Right lobe of liver (tissue), 6 donors: ENCODE data around the gene BAIAP2L2. TPM values are rescaled to one million over a fixed set of nuclear protein-coding genes. Genes with fewer than 3 reads are reported as not detected.

Source experiments
- ATAC-seq, 4 donors: fragments of 200-7000 bp; cut with Tn5 transposase; one replicate each; pipeline ENCODE4 v1.9.1; 2020; ENCODE audit warnings: mild to moderate bottlenecking in 4 of 4, moderate library complexity in 4 of 4
- DNase-seq, 3 donors: peaks; one replicate each; pipeline ENCODE4 v3.0.0-alpha.2; 2020
- H3K27ac ChIP-seq, 3 donors: fragments of 200-600 bp; one replicate each; pipeline ENCODE4 v1.8.0; 2022
- H3K27me3 ChIP-seq, 2 donors: fragments of 200-600 bp; one replicate each; pipeline ENCODE4 v1.8.0; 2022
- H3K36me3 ChIP-seq, 4 donors: fragments of 200-600 bp; sonication (generic) in 1 of 4; one replicate each; pipeline versions ENCODE4 v1.5.1 to v1.8.0; 2017 to 2022; ENCODE audit warnings: control low read depth in 1 of 4
- H3K4me1 ChIP-seq, 4 donors: fragments of 200-600 bp; sonication (generic) in 1 of 4; one replicate each; pipeline versions ENCODE4 v1.5.1 to v1.8.0; 2017 to 2022; ENCODE audit warnings: control low read depth in 1 of 4
- H3K4me3 ChIP-seq, 3 donors: fragments of 200-600 bp; one replicate each; pipeline ENCODE4 v1.8.0; 2022
- H3K9me3 ChIP-seq, 4 donors: fragments of 200-600 bp; sonication (generic) in 1 of 4; one replicate each; pipeline versions ENCODE4 v1.5.1 to v1.8.0; 2017 to 2022; ENCODE audit warnings: control low read depth in 1 of 4
- POLR2A ChIP-seq: fragments of 450-650 bp; IDR thresholded peaks from one replicate; pipeline ENCODE4 v1.6.1; 2017; ENCODE audit warnings: antibody characterized with exemption, mild to moderate bottlenecking
- WGBS: methylation state at CpG from one replicate; pipeline ENCODE4 v1.1.6; 2018; ENCODE audit warnings: low coverage, low lambda C conversion rate; ENCODE audit not compliant: insufficient coverage; ENCODE audit errors: missing lambda C conversion rate; 5-methylcytosine and 5-hydroxymethylcytosine counted together
- intact Hi-C, 2 donors: fragments of 100-400 bp; cut with DNase I; formaldehyde crosslinking; loops; one replicate each; pipeline versions ENCODE4 v1.11.2 to v1.14.1; 2022
- total RNA-seq, 6 experiments: library from RNA; depleted of rRNA in 2 of 6; stranded (reverse); fragments of >200 nt in 2 of 6; fragmentation: NEBNext Ultra II Directional in 3 of 6; extraction: Animal tissue kit (Norgen Biotek cat#: 25700) in 3 of 6; gene quantifications; one replicate each; pipeline versions ENCODE4 v1.1.0 to v1.2.4, GENCODE V29; 2016 to 2023
- TF ChIP-seq, protein P1 (sequence below), 4 donors: fragments of 200-600 bp in 3 of 4; fragments of 450-650 bp in 1 of 4; IDR thresholded peaks; one replicate each; pipeline versions ENCODE4 v1.5.1 to v1.8.0; 2016 to 2022; ENCODE audit warnings: antibody characterized with exemption in 4 of 4, mild to moderate bottlenecking in 2 of 4
- donor health status: DM: no; HTN: yes; CAD: no.
- donor health status: DM: no; HTN: no; CAD: no.
- donor health status: DM: no; HTN: no; CAD: no.
- donor health status: DM: no; HTN: yes; CAD: no.
- donor health status: DM: no; HTN: yes; CAD: no.

Gene BAIAP2L2
- total RNA-seq, 6 experiments from 2014 or later = 0.79 to 5.0 (median 1.4) TPM

DNA sequence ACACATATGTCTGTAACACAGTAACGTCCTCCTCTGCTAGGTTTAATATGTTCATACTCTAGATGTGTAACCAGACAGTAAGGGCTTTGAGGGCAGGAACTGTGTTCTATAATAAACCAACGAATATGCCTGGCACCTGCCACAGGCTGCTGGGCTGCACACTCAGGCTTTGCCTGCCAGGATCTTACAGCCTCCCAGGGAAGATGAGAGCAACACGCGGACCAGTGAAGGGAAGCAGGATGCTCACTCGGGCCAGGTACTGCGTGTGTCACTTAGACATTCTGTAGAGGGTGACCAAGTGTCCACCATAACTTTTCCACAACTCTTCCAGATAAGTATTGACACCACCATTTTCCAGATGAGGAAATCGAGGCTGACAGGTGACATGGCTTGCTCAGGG, 21.7 kb upstream of the BAIAP2L2 start:
- DNase-seq = peak in 2 of 3 donors; percentile 24 to 35
- Histone ChIP-seq H3K4me3 (no peak overlapping the region), H3K27ac (no peak overlapping the region), H3K4me1 (no peaks in the 10 kb centered on the region), H3K27me3 (no peaks in the 10 kb centered on the region), H3K9me3 (no peaks in the 10 kb centered on the region), H3K36me3 (no peaks in the 10 kb centered on the region)
- TF ChIP-seq POLR2A = no peak
- TF ChIP-seq, protein P1, sequence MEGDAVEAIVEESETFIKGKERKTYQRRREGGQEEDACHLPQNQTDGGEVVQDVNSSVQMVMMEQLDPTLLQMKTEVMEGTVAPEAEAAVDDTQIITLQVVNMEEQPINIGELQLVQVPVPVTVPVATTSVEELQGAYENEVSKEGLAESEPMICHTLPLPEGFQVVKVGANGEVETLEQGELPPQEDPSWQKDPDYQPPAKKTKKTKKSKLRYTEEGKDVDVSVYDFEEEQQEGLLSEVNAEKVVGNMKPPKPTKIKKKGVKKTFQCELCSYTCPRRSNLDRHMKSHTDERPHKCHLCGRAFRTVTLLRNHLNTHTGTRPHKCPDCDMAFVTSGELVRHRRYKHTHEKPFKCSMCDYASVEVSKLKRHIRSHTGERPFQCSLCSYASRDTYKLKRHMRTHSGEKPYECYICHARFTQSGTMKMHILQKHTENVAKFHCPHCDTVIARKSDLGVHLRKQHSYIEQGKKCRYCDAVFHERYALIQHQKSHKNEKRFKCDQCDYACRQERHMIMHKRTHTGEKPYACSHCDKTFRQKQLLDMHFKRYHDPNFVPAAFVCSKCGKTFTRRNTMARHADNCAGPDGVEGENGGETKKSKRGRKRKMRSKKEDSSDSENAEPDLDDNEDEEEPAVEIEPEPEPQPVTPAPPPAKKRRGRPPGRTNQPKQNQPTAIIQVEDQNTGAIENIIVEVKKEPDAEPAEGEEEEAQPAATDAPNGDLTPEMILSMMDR (IDR thresholded peaks at IDR 0.05) = no peak
- intact Hi-C loops = no loop called here
- ATAC-seq = no peak
- 89% methylated on average over 6 of the region's 7 CpGs for WGBS

DNA sequence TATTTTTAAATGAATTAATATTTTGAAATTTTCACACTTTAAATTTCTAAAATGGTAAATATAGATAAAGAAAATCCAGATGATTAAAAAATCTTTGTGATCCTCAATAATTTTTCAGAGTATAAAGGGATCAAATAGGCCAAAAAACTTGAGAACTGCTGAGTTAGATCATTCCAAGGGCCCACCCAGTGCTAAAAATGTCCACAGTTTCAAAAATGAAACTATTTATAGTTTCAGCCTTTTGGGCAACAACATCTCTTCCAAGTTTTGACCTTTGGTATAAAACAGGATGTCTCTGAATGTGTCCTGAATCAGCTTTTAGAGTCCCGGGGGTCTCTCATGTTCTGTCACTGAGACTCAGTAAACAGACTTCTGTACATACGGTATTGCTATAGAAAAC, 20.9 kb upstream of the BAIAP2L2 start:
- no peak for DNase-seq
- ATAC-seq = peak in 2 of 4 donors; percentile 16 to 18
- TF ChIP-seq POLR2A = no peak
- TF ChIP-seq, protein P1 (IDR thresholded peaks at IDR 0.05) = no peak
- Histone ChIP-seq H3K36me3 (no peaks in the 10 kb centered on the region), H3K4me3 (no peak overlapping the region), H3K27ac (no peak overlapping the region), H3K4me1 (no peaks in the 10 kb centered on the region), H3K27me3 (no peaks in the 10 kb centered on the region), H3K9me3 (no peaks in the 10 kb centered on the region)
- WGBS = 46% methylated on average over 2 of the region's 2 CpGs
- intact Hi-C loops = no loop called here

DNA sequence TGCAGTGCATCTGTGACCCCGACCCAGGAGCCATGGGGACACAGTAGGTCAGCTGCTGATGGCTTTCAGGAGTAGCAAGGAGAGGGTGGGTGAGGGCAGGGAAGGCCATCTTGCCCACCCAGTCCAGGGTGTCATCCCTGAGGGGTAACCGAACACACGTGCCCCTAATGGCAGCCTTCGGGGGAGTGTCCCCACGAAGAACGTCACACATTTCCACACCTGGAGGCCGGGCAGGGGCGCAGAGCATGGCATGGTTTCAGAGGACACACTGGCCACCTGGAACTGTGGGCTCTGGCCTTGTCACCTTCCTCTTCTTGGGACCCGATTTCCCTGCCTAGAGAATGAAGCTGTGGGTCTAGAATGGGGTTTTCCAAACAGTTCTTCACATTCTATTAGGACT, 19.4 kb upstream of the BAIAP2L2 start:
- Histone ChIP-seq H3K27ac (no peak overlapping the region), H3K36me3 (no peaks in the 10 kb centered on the region), H3K4me3 (no peak overlapping the region), H3K27me3 (no peaks in the 10 kb centered on the region), H3K9me3 (no peaks in the 10 kb centered on the region), H3K4me1 (no peaks in the 10 kb centered on the region)
- WGBS = no CpG with 5 or more reads among the region's 9 CpGs
- ATAC-seq = no peak
- peak in 1 of 3 donors; percentile 40 for DNase-seq
- intact Hi-C loops = no loop called here
- TF ChIP-seq POLR2A = no peak
- TF ChIP-seq, protein P1 (IDR thresholded peaks at IDR 0.05) = no peak

DNA sequence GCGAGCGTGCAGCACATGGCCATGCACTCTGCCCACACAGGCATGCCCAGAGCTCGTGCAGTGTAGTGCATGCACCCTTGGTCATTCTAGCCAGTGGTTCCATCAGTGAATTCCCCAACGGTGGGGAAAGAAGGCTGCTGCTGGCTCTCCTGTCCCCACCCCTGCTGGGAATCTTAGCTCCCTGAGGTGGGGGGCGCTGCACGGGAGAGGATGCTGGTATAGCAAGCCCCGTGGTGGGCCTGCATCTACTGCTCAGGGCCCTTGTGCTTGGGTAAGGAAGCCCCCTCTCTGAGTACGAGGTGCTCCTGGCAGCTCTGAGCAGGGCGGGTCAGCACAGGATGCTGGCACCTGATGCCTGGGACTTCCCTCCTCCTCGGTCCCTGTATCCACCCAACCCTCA, 18.5 kb upstream of the BAIAP2L2 start:
- WGBS = 58% methylated on average over 2 of the region's 10 CpGs
- Histone ChIP-seq H3K27me3 (no peaks in the 10 kb centered on the region), H3K36me3 (no peaks in the 10 kb centered on the region), H3K4me3 (no peak overlapping the region), H3K27ac (no peak overlapping the region), H3K4me1 (no peaks in the 10 kb centered on the region), H3K9me3 (no peaks in the 10 kb centered on the region)
- ATAC-seq (no peak), DNase-seq (no peak)
- intact Hi-C loops = no loop called here
- TF ChIP-seq POLR2A = no peak
- TF ChIP-seq, protein P1 (IDR thresholded peaks at IDR 0.05) = no peak

DNA sequence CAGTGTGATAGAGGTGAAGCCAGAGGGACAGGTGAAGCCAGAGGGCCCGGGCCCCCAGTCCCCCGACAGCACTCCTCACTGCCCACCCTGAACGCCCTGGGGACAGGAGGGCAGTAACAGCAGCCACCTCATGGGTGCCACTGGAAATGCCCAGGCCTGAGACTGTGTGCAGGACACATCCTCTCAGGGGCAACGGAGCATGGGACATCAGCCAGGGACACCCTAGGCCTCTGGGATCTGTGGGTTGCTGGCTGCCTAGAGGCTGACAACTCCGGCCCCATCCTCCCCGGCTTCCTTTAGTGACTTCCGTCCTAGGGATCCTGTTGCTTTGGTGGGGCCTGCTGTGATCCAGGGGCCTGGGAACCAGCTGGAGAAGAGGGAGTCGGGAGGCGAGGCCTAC, 17.4 kb upstream of the BAIAP2L2 start:
- Histone ChIP-seq H3K9me3 (no peaks in the 10 kb centered on the region), H3K27me3 (no peaks in the 10 kb centered on the region), H3K36me3 (no peaks in the 10 kb centered on the region), H3K27ac (no peak overlapping the region), H3K4me1 (no peaks in the 10 kb centered on the region), H3K4me3 (no peak overlapping the region)
- intact Hi-C loops = no loop called here
- ATAC-seq = peak in 2 of 4 donors; percentile 16 to 31
- TF ChIP-seq POLR2A = no peak
- TF ChIP-seq, protein P1 (IDR thresholded peaks at IDR 0.05) = no peak
- DNase-seq = peak in 1 of 3 donors; percentile 48
- WGBS = no CpG with 5 or more reads among the region's 9 CpGs
